Neural progenitor cell (in vitro differentiated cells): ENCODE data around the gene KRI1. TPM values are rescaled to one million over a fixed set of nuclear protein-coding genes. Genes with fewer than 3 reads are reported as not detected.

Experiments
- DNase-seq: peaks from one replicate; pipeline ENCODE4 v3.0.0-alpha.2; 2016; ENCODE audit warnings: low spot score
- H2AFZ ChIP-seq: fragments of 200-600 bp; sonication (generic); replicated peaks from 2 replicates; pipeline ENCODE4 v1.6.1; 2016; ENCODE audit warnings: antibody characterized with exemption
- H3F3A ChIP-seq: fragments of 200-600 bp; sonication (generic); 2 replicates; pipeline ENCODE4 v1.6.1; 2016; ENCODE audit warnings: antibody characterized with exemption, low read depth
- H3K27ac ChIP-seq: fragments of 200-600 bp; sonication (generic); 2 replicates; pipeline ENCODE4 v1.5.1; 2016; ENCODE audit warnings: mild to moderate bottlenecking
- H3K27me3 ChIP-seq: fragments of 200-600 bp; sonication (generic); 2 replicates; pipeline ENCODE4 v1.6.1; 2016; ENCODE audit warnings: mild to moderate bottlenecking, moderate library complexity
- H3K36me3 ChIP-seq: fragments of 200-600 bp; sonication (generic); 2 replicates; pipeline ENCODE4 v1.5.1; 2016
- H3K4me1 ChIP-seq: fragments of 200-600 bp; sonication (generic); 2 replicates; pipeline ENCODE4 v1.6.1; 2016; ENCODE audit warnings: mixed run types
- H3K4me2 ChIP-seq: fragments of 200-600 bp; sonication (generic); 2 replicates; pipeline ENCODE4 v1.6.1; 2016
- H3K4me3 ChIP-seq: fragments of 200-600 bp; sonication (generic); 2 replicates; pipeline ENCODE4 v1.5.1; 2016
- H3K79me2 ChIP-seq: fragments of 200-600 bp; sonication (generic); 2 replicates; pipeline ENCODE4 v1.6.1; 2016; ENCODE audit warnings: low read depth
- H3K9ac ChIP-seq: fragments of 200-600 bp; sonication (generic); 2 replicates; pipeline ENCODE4 v1.6.1; 2016
- H3K9me3 ChIP-seq: fragments of 200-600 bp; sonication (generic); 2 replicates; pipeline ENCODE4 v1.5.1; 2016; ENCODE audit warnings: low read depth
- H4K20me1 ChIP-seq: fragments of 200-600 bp; sonication (generic); 2 replicates; pipeline ENCODE4 v1.6.1; 2016; ENCODE audit warnings: low read depth
- H3K27ac Mint-ChIP-seq: 3 replicates; pipeline ENCODE4 v1.8.0; 2021; ENCODE audit warnings: mixed read lengths
- H3K27me3 Mint-ChIP-seq: 2 replicates; pipeline ENCODE4 v1.8.0; 2022; ENCODE audit warnings: low read depth, mild to moderate bottlenecking, inconsistent platforms, moderate library complexity, mixed read lengths; ENCODE audit not compliant: insufficient read depth
- H3K36me3 Mint-ChIP-seq: 3 replicates; pipeline ENCODE4 v1.8.0; 2021; ENCODE audit warnings: mixed read lengths
- H3K4me1 Mint-ChIP-seq: 3 replicates; pipeline ENCODE4 v1.8.0; 2021; ENCODE audit warnings: mixed read lengths
- H3K4me3 Mint-ChIP-seq: 3 replicates; pipeline ENCODE4 v1.8.0; 2021; ENCODE audit warnings: mild to moderate bottlenecking, moderate library complexity, mixed read lengths
- H3K9me3 Mint-ChIP-seq: 3 replicates; pipeline ENCODE4 v1.8.0; 2020; ENCODE audit warnings: mixed read lengths
- EZH2 ChIP-seq: fragments of 200-600 bp; sonication (generic); IDR thresholded peaks from 2 replicates; pipeline ENCODE4 v1.6.1; 2017; ENCODE audit warnings: antibody characterized with exemption, mild to moderate bottlenecking, moderate library complexity
- EZH2phosphoT487 ChIP-seq: fragments of 200-600 bp; sonication (generic); IDR thresholded peaks from 2 replicates; pipeline ENCODE4 v1.6.1; 2017; ENCODE audit warnings: antibody characterized with exemption
- total RNA-seq: library from RNA; depleted of rRNA; stranded (reverse); fragments of >200 nt; gene quantifications from 2 replicates; pipeline ENCODE4 v1.2.3, GENCODE V29; 2015; ENCODE audit warnings: low replicate concordance
- TF ChIP-seq, protein P1 (sequence below): fragments of 200-600 bp; sonication (generic); IDR thresholded peaks from 2 replicates; pipeline ENCODE4 v1.5.1; 2017; ENCODE audit warnings: antibody characterized with exemption, mild to moderate bottlenecking

Gene KRI1
- total RNA-seq, 1 donor from 2014 or later = 16.4 TPM

DNA sequence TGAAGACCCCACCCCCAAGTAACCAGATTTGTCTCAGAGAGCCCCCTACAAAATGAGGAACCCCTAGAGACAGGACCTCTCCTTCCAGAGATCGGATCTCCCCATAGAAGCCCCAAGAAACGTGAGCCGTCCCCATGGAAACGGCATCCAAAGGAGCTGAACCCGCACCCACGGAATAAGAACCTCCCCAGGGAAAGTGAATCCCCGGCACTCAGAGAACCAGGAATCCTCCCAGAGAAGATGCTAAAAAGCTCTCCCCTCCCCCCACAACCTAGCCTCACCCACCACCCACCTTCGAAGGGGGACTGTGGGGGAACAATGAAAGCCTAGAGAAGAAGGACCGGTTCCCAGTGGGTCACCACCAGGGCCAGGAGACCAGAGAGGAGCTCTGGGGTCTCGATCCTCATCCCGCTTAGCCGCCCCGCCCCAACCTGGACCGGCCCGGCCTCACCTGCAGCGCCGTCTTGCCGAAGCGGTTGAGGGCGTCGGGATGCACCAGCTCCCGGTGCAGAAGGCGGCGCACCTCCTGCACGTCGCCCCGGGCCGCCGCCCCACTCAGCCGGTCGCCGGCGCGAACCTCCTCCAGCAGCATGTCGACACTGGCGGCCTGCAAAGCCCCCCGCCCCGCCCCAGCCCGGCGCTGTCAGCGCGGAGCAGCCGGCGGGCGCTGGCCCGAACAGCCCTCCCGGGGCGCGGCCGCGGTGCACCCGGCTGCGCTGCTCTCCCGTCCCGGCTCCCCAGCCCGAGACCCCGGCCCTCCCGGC is 2.4 kb upstream of the KRI1 start:
- H3K27me3 Mint-ChIP-seq = peaks cover 5% of the 10 kb centered on the region
- H3K4me3 ChIP-seq = peak overlapping the region; percentile 58
- H2AFZ ChIP-seq = peak overlapping the region; percentile 79
- no peak overlapping the region for H3K9ac ChIP-seq
- H3K9me3 ChIP-seq = no peaks in the 10 kb centered on the region
- no peak for DNase-seq
- H3F3A ChIP-seq = peaks cover 60% of the 10 kb centered on the region
- no peaks in the 10 kb centered on the region for H3K9me3 Mint-ChIP-seq
- peaks cover 12% of the 10 kb centered on the region for H3K4me1 ChIP-seq
- H3K4me3 Mint-ChIP-seq = peak overlapping the region; percentile 97
- no peaks in the 10 kb centered on the region for H3K36me3 Mint-ChIP-seq
- H3K27ac Mint-ChIP-seq = no peak overlapping the region
- peak overlapping the region; percentile 92 for H3K4me2 ChIP-seq
- H3K79me2 ChIP-seq = peaks cover 23% of the 10 kb centered on the region
- TF ChIP-seq EZH2 (peak; percentile 27), EZH2phosphoT487 (no peak)
- H3K27ac ChIP-seq = no peak overlapping the region
- H4K20me1 ChIP-seq = peaks cover 15% of the 10 kb centered on the region
- peaks cover 23% of the 10 kb centered on the region for H3K27me3 ChIP-seq
- no peaks in the 10 kb centered on the region for H3K36me3 ChIP-seq
- H3K4me1 Mint-ChIP-seq = peaks cover 49% of the 10 kb centered on the region

DNA sequence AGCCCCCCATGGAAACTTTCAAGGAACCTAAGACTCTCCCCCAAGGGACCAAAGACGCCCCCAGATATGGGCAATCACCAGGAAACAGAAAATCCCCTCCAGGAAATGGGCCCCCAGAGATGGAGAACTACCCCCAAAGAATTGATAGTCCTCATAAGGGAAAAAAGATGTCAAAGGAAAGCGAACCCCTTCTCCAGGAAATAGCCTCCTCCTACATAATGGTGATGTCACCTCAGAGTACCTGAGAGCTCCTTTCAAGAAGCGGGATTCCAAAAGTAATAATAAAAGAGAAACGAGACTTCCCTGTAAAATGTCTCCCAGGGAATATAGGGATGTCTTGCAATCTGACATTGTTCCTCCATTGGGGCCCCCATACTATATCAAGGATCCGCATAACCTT is 1.8 kb upstream of the KRI1 start:
- H3K4me3 Mint-ChIP-seq = peak overlapping the region; percentile 97
- Histone ChIP-seq H3K4me2 (peak overlapping the region; percentile 92), H3K9me3 (no peaks in the 10 kb centered on the region), H3K79me2 (peaks cover 26% of the 10 kb centered on the region), H4K20me1 (peaks cover 15% of the 10 kb centered on the region), H2AFZ (no peak overlapping the region), H3K27ac (no peak overlapping the region), H3K4me3 (peak overlapping the region; percentile 58), H3K27me3 (peaks cover 23% of the 10 kb centered on the region), H3K4me1 (peaks cover 12% of the 10 kb centered on the region), H3F3A (peaks cover 57% of the 10 kb centered on the region), H3K36me3 (no peaks in the 10 kb centered on the region), H3K9ac (no peak overlapping the region)
- no peaks in the 10 kb centered on the region for H3K9me3 Mint-ChIP-seq
- H3K27me3 Mint-ChIP-seq = peaks cover 5% of the 10 kb centered on the region
- no peak overlapping the region for H3K27ac Mint-ChIP-seq
- H3K4me1 Mint-ChIP-seq = peaks cover 47% of the 10 kb centered on the region
- no peak for DNase-seq
- peaks cover under 1% of the 10 kb centered on the region for H3K36me3 Mint-ChIP-seq
- TF ChIP-seq, protein P1, sequence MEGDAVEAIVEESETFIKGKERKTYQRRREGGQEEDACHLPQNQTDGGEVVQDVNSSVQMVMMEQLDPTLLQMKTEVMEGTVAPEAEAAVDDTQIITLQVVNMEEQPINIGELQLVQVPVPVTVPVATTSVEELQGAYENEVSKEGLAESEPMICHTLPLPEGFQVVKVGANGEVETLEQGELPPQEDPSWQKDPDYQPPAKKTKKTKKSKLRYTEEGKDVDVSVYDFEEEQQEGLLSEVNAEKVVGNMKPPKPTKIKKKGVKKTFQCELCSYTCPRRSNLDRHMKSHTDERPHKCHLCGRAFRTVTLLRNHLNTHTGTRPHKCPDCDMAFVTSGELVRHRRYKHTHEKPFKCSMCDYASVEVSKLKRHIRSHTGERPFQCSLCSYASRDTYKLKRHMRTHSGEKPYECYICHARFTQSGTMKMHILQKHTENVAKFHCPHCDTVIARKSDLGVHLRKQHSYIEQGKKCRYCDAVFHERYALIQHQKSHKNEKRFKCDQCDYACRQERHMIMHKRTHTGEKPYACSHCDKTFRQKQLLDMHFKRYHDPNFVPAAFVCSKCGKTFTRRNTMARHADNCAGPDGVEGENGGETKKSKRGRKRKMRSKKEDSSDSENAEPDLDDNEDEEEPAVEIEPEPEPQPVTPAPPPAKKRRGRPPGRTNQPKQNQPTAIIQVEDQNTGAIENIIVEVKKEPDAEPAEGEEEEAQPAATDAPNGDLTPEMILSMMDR = no peak
- TF ChIP-seq EZH2 = no peak
- no peak for TF ChIP-seq EZH2phosphoT487

DNA sequence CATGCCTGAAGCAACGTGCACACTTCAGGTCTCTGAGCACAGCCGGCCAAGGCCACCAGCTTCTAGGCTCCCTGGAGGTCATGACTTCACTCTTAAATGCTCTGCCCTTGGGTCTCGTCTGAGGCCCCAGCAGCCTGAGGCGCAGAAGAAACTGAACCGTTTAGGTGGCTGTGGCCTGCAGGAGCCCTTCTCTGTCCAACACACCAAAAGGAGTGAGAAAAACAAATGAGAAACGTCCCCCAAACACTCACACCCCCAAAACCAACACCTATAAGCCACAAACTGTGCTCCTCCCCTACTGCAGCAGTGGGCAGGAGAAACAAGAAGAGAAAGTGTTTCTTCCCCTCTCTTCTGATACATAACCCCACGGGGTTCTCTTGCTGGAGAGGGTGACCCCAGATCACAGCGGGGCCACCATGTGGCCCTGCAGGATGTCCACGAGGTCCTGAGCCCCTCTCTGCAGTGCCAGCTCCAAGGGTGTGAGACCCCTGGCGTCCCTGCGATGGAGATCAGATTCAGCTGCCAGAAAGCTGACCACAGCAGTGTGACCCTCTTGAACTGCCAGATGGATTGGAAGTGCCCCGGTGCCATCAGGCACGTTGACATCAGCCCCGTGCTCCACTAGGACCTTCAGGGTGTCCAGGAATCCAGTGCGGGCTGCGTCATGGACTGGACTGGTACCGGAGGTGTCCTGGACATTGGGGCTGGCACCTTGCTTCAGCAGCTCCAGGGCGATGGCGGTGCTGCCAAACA is 1.0 kb upstream of the KRI1 start:
- Histone ChIP-seq H3K4me1 (peaks cover 12% of the 10 kb centered on the region), H3K36me3 (no peaks in the 10 kb centered on the region), H3K27me3 (peaks cover 23% of the 10 kb centered on the region), H3F3A (peaks cover 50% of the 10 kb centered on the region), H3K4me3 (peak overlapping the region; percentile 88), H3K27ac (no peak overlapping the region), H3K79me2 (peaks cover 26% of the 10 kb centered on the region), H4K20me1 (peaks cover 15% of the 10 kb centered on the region), H2AFZ (no peak overlapping the region), H3K9ac (no peak overlapping the region), H3K9me3 (no peaks in the 10 kb centered on the region), H3K4me2 (peak overlapping the region; percentile 96)
- Mint-ChIP-seq H3K4me3 (peak overlapping the region; percentile 97), H3K27me3 (peaks cover 5% of the 10 kb centered on the region), H3K4me1 (peaks cover 40% of the 10 kb centered on the region), H3K27ac (no peak overlapping the region), H3K9me3 (no peaks in the 10 kb centered on the region), H3K36me3 (peaks cover 2% of the 10 kb centered on the region)
- DNase-seq = no peak
- no peak for TF ChIP-seq EZH2
- TF ChIP-seq, protein P1 = no peak
- TF ChIP-seq EZH2phosphoT487 = no peak

DNA sequence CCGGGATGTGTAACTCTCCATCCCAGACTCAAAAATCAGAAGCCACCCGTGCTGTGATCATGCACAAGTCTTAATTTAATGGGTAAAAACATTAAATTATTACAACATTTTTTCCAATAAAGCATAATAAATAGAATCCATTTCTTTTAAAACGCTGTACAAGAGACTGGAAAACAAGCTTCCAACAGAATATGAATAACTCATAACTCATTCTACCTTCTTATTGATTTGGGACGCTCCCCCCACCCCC is 523 bp upstream of the KRI1 start:
- no peak for DNase-seq
- H3K4me1 ChIP-seq = peaks cover 12% of the 10 kb centered on the region
- Mint-ChIP-seq H3K4me3 (peak overlapping the region; percentile 97), H3K27ac (peak overlapping the region; percentile 53), H3K27me3 (peaks cover 5% of the 10 kb centered on the region), H3K9me3 (no peaks in the 10 kb centered on the region), H3K36me3 (peaks cover 2% of the 10 kb centered on the region), H3K4me1 (peaks cover 40% of the 10 kb centered on the region)
- no peak overlapping the region for H2AFZ ChIP-seq
- no peak overlapping the region for H3K27ac ChIP-seq
- no peaks in the 10 kb centered on the region for H3K36me3 ChIP-seq
- H3K79me2 ChIP-seq = peaks cover 26% of the 10 kb centered on the region
- peaks cover 15% of the 10 kb centered on the region for H4K20me1 ChIP-seq
- H3K9ac ChIP-seq = no peak overlapping the region
- no peaks in the 10 kb centered on the region for H3K9me3 ChIP-seq
- H3K4me3 ChIP-seq = peak overlapping the region; percentile 88
- peaks cover 23% of the 10 kb centered on the region for H3K27me3 ChIP-seq
- H3F3A ChIP-seq = peaks cover 48% of the 10 kb centered on the region
- peak overlapping the region; percentile 96 for H3K4me2 ChIP-seq
- TF ChIP-seq, protein P1 = no peak
